Lung (tissue), 12 donors: ENCODE measurements around the gene TRPM3. TPM values are rescaled to one million over a fixed set of nuclear protein-coding genes. Genes with fewer than 3 reads are reported as not detected.

Experiments used
- ATAC-seq: fragments of 200-7000 bp; cut with Tn5 transposase; one replicate; pipeline ENCODE4 v1.9.1; 2020; ENCODE audit warnings: moderate number of reproducible peaks; ENCODE audit not compliant: insufficient read depth, low FRiP score
- DNase-seq, 3 donors: peaks; one replicate each; pipeline ENCODE4 v3.0.0-alpha.2; 2013 to 2017
- H3K27ac ChIP-seq, 2 donors: one replicate each; pipeline ENCODE4 v1.5.1; 2013; ENCODE audit warnings: mild to moderate bottlenecking in 2 of 2, moderate library complexity in 2 of 2, control low read depth in 1 of 2, inconsistent platforms in 1 of 2, low read depth in 1 of 2, low read length in 1 of 2
- H3K27me3 ChIP-seq, 3 donors: one replicate each; pipeline ENCODE4 v1.5.1; 2013; ENCODE audit warnings: low read length in 2 of 3; ENCODE audit not compliant: control insufficient read depth in 3 of 3, insufficient read depth in 3 of 3
- H3K36me3 ChIP-seq, 4 donors: one replicate each; pipeline ENCODE4 v1.5.1; 2013; ENCODE audit warnings: low read length in 4 of 4, mild to moderate bottlenecking in 1 of 4, moderate library complexity in 1 of 4; ENCODE audit not compliant: control insufficient read depth in 4 of 4, insufficient read depth in 4 of 4
- H3K4me1 ChIP-seq, 5 donors: one replicate each; pipeline ENCODE4 v1.5.1; 2013; ENCODE audit warnings: low read length in 5 of 5, mild to moderate bottlenecking in 2 of 5, moderate library complexity in 1 of 5; ENCODE audit not compliant: control insufficient read depth in 5 of 5, insufficient read depth in 5 of 5
- H3K4me3 ChIP-seq: one replicate; pipeline ENCODE4 v1.5.1; 2013; ENCODE audit warnings: mild to moderate bottlenecking, control low read depth, moderate library complexity
- H3K9ac ChIP-seq, 2 donors: one replicate each; pipeline ENCODE4 v1.5.1; 2013; ENCODE audit warnings: low read length in 2 of 2, control low read depth in 1 of 2; ENCODE audit not compliant: insufficient read depth in 1 of 2
- H3K9me3 ChIP-seq, 4 donors: one replicate each; pipeline ENCODE4 v1.5.1; 2013; ENCODE audit warnings: low read length in 3 of 4, mild to moderate bottlenecking in 1 of 4, moderate library complexity in 1 of 4; ENCODE audit not compliant: control insufficient read depth in 4 of 4, insufficient read depth in 3 of 4
- WGBS, 2 donors: extraction: QIAGEN DNeasy Blood & Tissue Kit; methylation state at CpG; one replicate each; pipeline ENCODE4 v1.1.7; 2013; 5-methylcytosine and 5-hydroxymethylcytosine counted together
- polyA plus RNA-seq, 2 donors: library from polyadenylated mRNA; stranded (reverse); fragments of 200-250 nt; gene quantifications; one replicate each; pipeline ENCODE4 v1.2.1, GENCODE V29; 2013
- total RNA-seq, 2 donors: library from RNA; depleted of rRNA in 1 of 2; stranded (reverse); fragments of >200 nt in 1 of 2; gene quantifications; one replicate each; pipeline ENCODE4 v1.2.1, GENCODE V29; 2014 to 2021
- TF ChIP-seq, protein P1 (sequence below): IDR thresholded peaks from 2 replicates; pipeline ENCODE4 v1.5.1; 2012; ENCODE audit warnings: mild to moderate bottlenecking; ENCODE audit errors: control extremely low read depth, extremely low read depth
- donor health status: control.
- donor health status: control.
- donor health status: Bipolar disorder and iron deficiency.
- donor health status: healthy.
- donor health status: DM: yes; HTN: yes; CAD: no.

TRPM3 gene
- total and polyA plus RNA-seq, 4 donors, result 0.02 to 1.4 (median 0.49) TPM; not detected in 1

- Histone ChIP-seq H3K9ac (no peak overlapping the region), H3K4me1 (no peaks in the 10 kb centered on the region), H3K4me3 (no peak overlapping the region), H3K27ac (no peak overlapping the region), H3K36me3 (no peaks in the 10 kb centered on the region), H3K9me3 (no peaks in the 10 kb centered on the region), H3K27me3 (no peaks in the 10 kb centered on the region)
- ATAC-seq (no peak), DNase-seq (no peak)
- TF ChIP-seq, protein P1, sequence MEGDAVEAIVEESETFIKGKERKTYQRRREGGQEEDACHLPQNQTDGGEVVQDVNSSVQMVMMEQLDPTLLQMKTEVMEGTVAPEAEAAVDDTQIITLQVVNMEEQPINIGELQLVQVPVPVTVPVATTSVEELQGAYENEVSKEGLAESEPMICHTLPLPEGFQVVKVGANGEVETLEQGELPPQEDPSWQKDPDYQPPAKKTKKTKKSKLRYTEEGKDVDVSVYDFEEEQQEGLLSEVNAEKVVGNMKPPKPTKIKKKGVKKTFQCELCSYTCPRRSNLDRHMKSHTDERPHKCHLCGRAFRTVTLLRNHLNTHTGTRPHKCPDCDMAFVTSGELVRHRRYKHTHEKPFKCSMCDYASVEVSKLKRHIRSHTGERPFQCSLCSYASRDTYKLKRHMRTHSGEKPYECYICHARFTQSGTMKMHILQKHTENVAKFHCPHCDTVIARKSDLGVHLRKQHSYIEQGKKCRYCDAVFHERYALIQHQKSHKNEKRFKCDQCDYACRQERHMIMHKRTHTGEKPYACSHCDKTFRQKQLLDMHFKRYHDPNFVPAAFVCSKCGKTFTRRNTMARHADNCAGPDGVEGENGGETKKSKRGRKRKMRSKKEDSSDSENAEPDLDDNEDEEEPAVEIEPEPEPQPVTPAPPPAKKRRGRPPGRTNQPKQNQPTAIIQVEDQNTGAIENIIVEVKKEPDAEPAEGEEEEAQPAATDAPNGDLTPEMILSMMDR, result no peak
- WGBS, 2 donors, result 78 to 89% methylated on average over 1 of the region's 1 CpG
These were observed 132.9 kb downstream of the TRPM3 start for GRCh38 chr9:70988551-70988950.

- Histone ChIP-seq H3K27me3 (no peaks in the 10 kb centered on the region), H3K4me1 (no peaks in the 10 kb centered on the region), H3K36me3 (no peaks in the 10 kb centered on the region), H3K4me3 (no peak overlapping the region), H3K9ac (no peak overlapping the region), H3K27ac (no peak overlapping the region), H3K9me3 (no peaks in the 10 kb centered on the region)
- TF ChIP-seq, protein P1, result no peak
- DNase-seq, result no peak
- WGBS, 2 donors, result 77 to 84% methylated on average over 1 of the region's 1 CpG
- no peak for ATAC-seq
These were observed 133.4 kb downstream of the TRPM3 start for GRCh38 chr9:70987986-70988385.

GRCh38 chr9:70986984-70987383 lies 134.4 kb downstream of the TRPM3 start:
- Histone ChIP-seq H3K9ac (no peak overlapping the region), H3K4me1 (no peaks in the 10 kb centered on the region), H3K9me3 (no peaks in the 10 kb centered on the region), H3K27me3 (no peaks in the 10 kb centered on the region), H3K4me3 (no peak overlapping the region), H3K27ac (no peak overlapping the region), H3K36me3 (no peaks in the 10 kb centered on the region)
- WGBS, 2 donors, result 95% methylated on average over 2 of the region's 2 CpGs
- ATAC-seq, result no peak
- DNase-seq, result no peak
- TF ChIP-seq, protein P1, result no peak

- TF ChIP-seq, protein P1, result no peak
- 47 to 53% methylated on average over 1 of the region's 1 CpG for WGBS, 2 donors
- Histone ChIP-seq H3K4me1 (peaks cover 0 to 2% (median 0%) of the 10 kb centered on the region in 5 donors), H3K36me3 (no peaks in the 10 kb centered on the region), H3K27me3 (no peaks in the 10 kb centered on the region), H3K4me3 (no peak overlapping the region), H3K27ac (no peak overlapping the region), H3K9ac (no peak overlapping the region), H3K9me3 (no peaks in the 10 kb centered on the region)
- DNase-seq (no peak), ATAC-seq (no peak)
These were observed 137.6 kb downstream of the TRPM3 start for GRCh38 chr9:70983723-70984295.
